Activated CD4-positive, alpha-beta memory T cell treated with anti-CD3 and anti-CD28 coated beads, Interleukin-2, amount 10 ng/mL, durations not matched to agents 7 days and 5 days (primary cell): ENCODE results near the gene SBF2. TPM values are rescaled to one million over a fixed set of nuclear protein-coding genes. Genes with fewer than 3 reads are reported as not detected.
"Not testable (repeated sequence)": the region's sequence is repeated elsewhere in the genome, so short reads cannot be mapped to it uniquely, and the experiment has no call there.

Experiments used
- CTCF ChIA-PET: fragments of 350-600 bp; sonication (Branson Sonifier 250); formaldehyde crosslinking; loops from one replicate; lab custom pipeline; 2021; ENCODE audit warnings: antibody characterized with exemption, inconsistent platforms; lab: Charles Lee
- POLR2A ChIA-PET: fragments of 350-600 bp; sonication (Branson Sonifier 250); formaldehyde crosslinking; loops from one replicate; lab custom pipeline; 2021; ENCODE audit warnings: antibody characterized with exemption; lab: Charles Lee
- DNase-seq: peaks from one replicate; pipeline ENCODE4 v3.0.0-alpha.2; 2020
- H3K27ac Mint-ChIP-seq: one replicate; pipeline ENCODE4 v1.8.0; 2021; ENCODE audit warnings: mild to moderate bottlenecking, mixed read lengths
- H3K27me3 Mint-ChIP-seq: one replicate; pipeline ENCODE4 v1.8.0; 2021; ENCODE audit warnings: mixed read lengths
- H3K36me3 Mint-ChIP-seq: one replicate; pipeline ENCODE4 v1.8.0; 2021; ENCODE audit warnings: low read depth, mixed read lengths
- H3K4me1 Mint-ChIP-seq: one replicate; pipeline ENCODE4 v1.8.0; 2021; ENCODE audit warnings: mixed read lengths
- H3K4me3 Mint-ChIP-seq: one replicate; pipeline ENCODE4 v1.8.0; 2021; ENCODE audit warnings: mild to moderate bottlenecking, mixed read lengths
- H3K9me3 Mint-ChIP-seq: one replicate; pipeline ENCODE4 v1.8.0; 2021; ENCODE audit warnings: mixed read lengths
- total RNA-seq, 2 experiments: library from RNA; stranded (reverse); gene quantifications; one replicate each; pipeline ENCODE4 v1.2.3, GENCODE V29; 2021

Gene SBF2
- total RNA-seq, 2 experiments from 2014 or later = 6.4 to 9.0 TPM

- Mint-ChIP-seq H3K27me3 (no peaks in the 10 kb centered on the region), H3K36me3 (no peaks in the 10 kb centered on the region), H3K27ac (no peak overlapping the region), H3K9me3 (peaks cover 8% of the 10 kb centered on the region), H3K4me1 (no peaks in the 10 kb centered on the region), H3K4me3 (no peak overlapping the region)
- no peak for DNase-seq
- POLR2A ChIA-PET = no interaction called here
- CTCF ChIA-PET = no interaction called here
These were observed 357.3 kb downstream of the SBF2 start for GRCh38 chr11:9936754-9937153.

- H3K4me3 Mint-ChIP-seq, H3K4me1 Mint-ChIP-seq, DNase-seq, H3K36me3 Mint-ChIP-seq, H3K27me3 Mint-ChIP-seq, CTCF ChIA-PET, H3K27ac Mint-ChIP-seq, POLR2A ChIA-PET: not testable (repeated sequence)
- H3K9me3 Mint-ChIP-seq = peaks cover 11% of the 10 kb centered on the region
These were observed 361.2 kb downstream of the SBF2 start for GRCh38 chr11:9932843-9933242.

- POLR2A ChIA-PET, H3K36me3 Mint-ChIP-seq, DNase-seq, H3K4me1 Mint-ChIP-seq, H3K27me3 Mint-ChIP-seq, H3K27ac Mint-ChIP-seq, H3K4me3 Mint-ChIP-seq: not testable (repeated sequence)
- CTCF ChIA-PET = interaction anchor here (0.6 kb wide), 1 partner anchor 14 kb away, joined by 3 read pairs; no protein-coding TSS in a partner anchor
- H3K9me3 Mint-ChIP-seq = peaks cover 11% of the 10 kb centered on the region
These were observed 363.3 kb downstream of the SBF2 start for GRCh38 chr11:9930562-9931331.

- no peak overlapping the region for H3K4me3 Mint-ChIP-seq
- DNase-seq = no peak
- no peaks in the 10 kb centered on the region for H3K27me3 Mint-ChIP-seq
- peaks cover 6% of the 10 kb centered on the region for H3K4me1 Mint-ChIP-seq
- no peak overlapping the region for H3K27ac Mint-ChIP-seq
- H3K36me3 Mint-ChIP-seq = no peaks in the 10 kb centered on the region
- ChIA-PET CTCF (interaction anchor here (1.3 kb wide), 1 partner anchor 45 kb away, joined by 3 read pairs; no protein-coding TSS in a partner anchor), POLR2A (no interaction called here)
- H3K9me3 Mint-ChIP-seq = peaks cover 3% of the 10 kb centered on the region
These were observed 366.3 kb downstream of the SBF2 start for GRCh38 chr11:9927670-9928069.

- no peaks in the 10 kb centered on the region for H3K27me3 Mint-ChIP-seq
- H3K4me3 Mint-ChIP-seq = no peak overlapping the region
- no peak for DNase-seq
- H3K4me1 Mint-ChIP-seq = peaks cover 8% of the 10 kb centered on the region
- ChIA-PET POLR2A (no interaction called here), CTCF (no interaction called here)
- no peak overlapping the region for H3K27ac Mint-ChIP-seq
- no peaks in the 10 kb centered on the region for H3K36me3 Mint-ChIP-seq
- H3K9me3 Mint-ChIP-seq = no peaks in the 10 kb centered on the region
These were observed 370.7 kb downstream of the SBF2 start for GRCh38 chr11:9923280-9923679.

- Mint-ChIP-seq H3K4me1 (peaks cover 8% of the 10 kb centered on the region), H3K4me3 (no peak overlapping the region), H3K27ac (no peak overlapping the region), H3K9me3 (no peaks in the 10 kb centered on the region), H3K27me3 (no peaks in the 10 kb centered on the region), H3K36me3 (no peaks in the 10 kb centered on the region)
- no peak for DNase-seq
- POLR2A ChIA-PET = no interaction called here
- CTCF ChIA-PET = interaction anchor here (0.6 kb wide), 1 partner anchor 164 kb away, joined by 3 read pairs; no protein-coding TSS in a partner anchor
These were observed 371.2 kb downstream of the SBF2 start for GRCh38 chr11:9922806-9923205.

- Mint-ChIP-seq H3K4me1 (no peaks in the 10 kb centered on the region), H3K4me3 (no peak overlapping the region), H3K27me3 (no peaks in the 10 kb centered on the region), H3K9me3 (no peaks in the 10 kb centered on the region), H3K27ac (no peak overlapping the region), H3K36me3 (no peaks in the 10 kb centered on the region)
- CTCF ChIA-PET = interaction anchor here (0.7 kb wide), 1 partner anchor 15 kb away, joined by 3 read pairs; no protein-coding TSS in a partner anchor
- POLR2A ChIA-PET = no interaction called here
- no peak for DNase-seq
These were observed 377.5 kb downstream of the SBF2 start for GRCh38 chr11:9916480-9916879.

GRCh38 chr11:9914064-9914463 lies 380.0 kb downstream of the SBF2 start:
- DNase-seq = no peak
- H3K4me1 Mint-ChIP-seq = no peaks in the 10 kb centered on the region
- no peaks in the 10 kb centered on the region for H3K36me3 Mint-ChIP-seq
- CTCF ChIA-PET = no interaction called here
- H3K9me3 Mint-ChIP-seq = no peaks in the 10 kb centered on the region
- POLR2A ChIA-PET = no interaction called here
- no peaks in the 10 kb centered on the region for H3K27me3 Mint-ChIP-seq
- no peak overlapping the region for H3K27ac Mint-ChIP-seq
- H3K4me3 Mint-ChIP-seq = no peak overlapping the region

GRCh38 chr11:9905960-9906791 lies 387.8 kb downstream of the SBF2 start:
- Mint-ChIP-seq H3K4me3 (no peak overlapping the region), H3K36me3 (no peaks in the 10 kb centered on the region), H3K27me3 (no peaks in the 10 kb centered on the region), H3K9me3 (no peaks in the 10 kb centered on the region), H3K4me1 (no peaks in the 10 kb centered on the region), H3K27ac (no peak overlapping the region)
- DNase-seq = no peak
- ChIA-PET POLR2A (no interaction called here), CTCF (no interaction called here)

GRCh38 chr11:9905501-9905951 lies 388.5 kb downstream of the SBF2 start:
- no peaks in the 10 kb centered on the region for H3K36me3 Mint-ChIP-seq
- H3K27ac Mint-ChIP-seq = no peak overlapping the region
- no peaks in the 10 kb centered on the region for H3K4me1 Mint-ChIP-seq
- DNase-seq = no peak
- POLR2A ChIA-PET = no interaction called here
- no peaks in the 10 kb centered on the region for H3K9me3 Mint-ChIP-seq
- H3K27me3 Mint-ChIP-seq = no peaks in the 10 kb centered on the region
- no peak overlapping the region for H3K4me3 Mint-ChIP-seq
- CTCF ChIA-PET = interaction anchor here (1.0 kb wide), 1 partner anchor 99 kb away, joined by 3 read pairs; no protein-coding TSS in a partner anchor

- Mint-ChIP-seq H3K9me3 (no peaks in the 10 kb centered on the region), H3K27me3 (no peaks in the 10 kb centered on the region), H3K4me3 (no peak overlapping the region), H3K36me3 (no peaks in the 10 kb centered on the region), H3K27ac (no peak overlapping the region), H3K4me1 (no peaks in the 10 kb centered on the region)
- POLR2A ChIA-PET = no interaction called here
- no peak for DNase-seq
- CTCF ChIA-PET = interaction anchor here (1.3 kb wide), 1 partner anchor 43 kb away, joined by 3 read pairs; no protein-coding TSS in a partner anchor
These were observed 390.4 kb downstream of the SBF2 start for GRCh38 chr11:9903579-9903978.

- Mint-ChIP-seq H3K27ac (no peak overlapping the region), H3K9me3 (no peaks in the 10 kb centered on the region), H3K4me3 (no peak overlapping the region), H3K36me3 (no peaks in the 10 kb centered on the region), H3K27me3 (no peaks in the 10 kb centered on the region), H3K4me1 (no peaks in the 10 kb centered on the region)
- POLR2A ChIA-PET = no interaction called here
- DNase-seq = no peak
- CTCF ChIA-PET = interaction anchor here (0.6 kb wide), 1 partner anchor 638 kb away, joined by 3 read pairs; no protein-coding TSS in a partner anchor
These were observed 392.1 kb downstream of the SBF2 start for GRCh38 chr11:9901943-9902342.

- H3K27me3 Mint-ChIP-seq, H3K4me3 Mint-ChIP-seq, CTCF ChIA-PET, H3K27ac Mint-ChIP-seq, DNase-seq, H3K36me3 Mint-ChIP-seq, H3K4me1 Mint-ChIP-seq, H3K9me3 Mint-ChIP-seq: not testable (repeated sequence)
- POLR2A ChIA-PET = interaction anchor here (0.6 kb wide), 1 partner anchor 250 kb away, joined by 3 read pairs; no protein-coding TSS in a partner anchor
These were observed 393.8 kb downstream of the SBF2 start for GRCh38 chr11:9900253-9900652.
